Measurements from ENCODE around the gene HOXA9.
A peak's percentile ranks its signal among the peaks of the same experiment; 100 is the strongest.

Gene HOXA9

GRCh38 chr7:27188386-27189294, 23.3 kb upstream of the HOXA9 start:
- H3K36me3 ChIP-seq = no peaks in the 10 kb centered on the region
- no peaks in the 10 kb centered on the region; the same call in 1 of the 2 replicates for H3K9me3 ChIP-seq
- H3K4me1 ChIP-seq = no peaks in the 10 kb centered on the region
- no peak overlapping the region for H3K27ac ChIP-seq
- TF ChIP-seq Cebpa-rat (IDR thresholded peaks at IDR 0.05) = no peak
- no peak overlapping the region for H3K4me3 ChIP-seq
- H3K4me2 ChIP-seq = no peak overlapping the region
- H4K20me1 ChIP-seq = peaks cover 100% of the 10 kb centered on the region
- H3K27me3 ChIP-seq = peaks cover 100% of the 10 kb centered on the region
- H3K9ac ChIP-seq = no peak overlapping the region

- Histone ChIP-seq H3K4me2 (no peak overlapping the region), H3K4me3 (no peak overlapping the region), H3K27ac (no peak overlapping the region), H4K20me1 (peaks cover 100% of the 10 kb centered on the region), H3K27me3 (peaks cover 100% of the 10 kb centered on the region), H3K36me3 (no peaks in the 10 kb centered on the region), H3K9ac (no peak overlapping the region), H3K4me1 (no peaks in the 10 kb centered on the region), H3K9me3 (no peaks in the 10 kb centered on the region; the same call in 1 of the 2 replicates)
- no peak for TF ChIP-seq Cebpa-rat (IDR thresholded peaks at IDR 0.05)
These were observed 22.4 kb upstream of the HOXA9 start for GRCh38 chr7:27187475-27188385.

- peaks cover 100% of the 10 kb centered on the region for H4K20me1 ChIP-seq
- no peak overlapping the region for H3K27ac ChIP-seq
- H3K9ac ChIP-seq = no peak overlapping the region
- H3K27me3 ChIP-seq = peaks cover 100% of the 10 kb centered on the region
- no peak overlapping the region for H3K4me3 ChIP-seq
- H3K36me3 ChIP-seq = no peaks in the 10 kb centered on the region
- H3K4me1 ChIP-seq = no peaks in the 10 kb centered on the region
- H3K4me2 ChIP-seq = no peak overlapping the region
- TF ChIP-seq Cebpa-rat (IDR thresholded peaks at IDR 0.05) = no peak
- H3K9me3 ChIP-seq = no peaks in the 10 kb centered on the region; the same call in 1 of the 2 replicates
These were observed 21.5 kb upstream of the HOXA9 start for GRCh38 chr7:27186668-27187474.

- H3K4me3 ChIP-seq = no peak overlapping the region
- H3K36me3 ChIP-seq = no peaks in the 10 kb centered on the region
- no peak overlapping the region for H3K27ac ChIP-seq
- peaks cover 100% of the 10 kb centered on the region for H3K27me3 ChIP-seq
- H3K9ac ChIP-seq = no peak overlapping the region
- no peaks in the 10 kb centered on the region for H3K4me1 ChIP-seq
- no peak for TF ChIP-seq Cebpa-rat (IDR thresholded peaks at IDR 0.05)
- no peak overlapping the region for H3K4me2 ChIP-seq
- no peaks in the 10 kb centered on the region; the same call in 1 of the 2 replicates for H3K9me3 ChIP-seq
- peaks cover 98% of the 10 kb centered on the region for H4K20me1 ChIP-seq
These were observed 20.7 kb upstream of the HOXA9 start for GRCh38 chr7:27185854-27186667.

DNA sequence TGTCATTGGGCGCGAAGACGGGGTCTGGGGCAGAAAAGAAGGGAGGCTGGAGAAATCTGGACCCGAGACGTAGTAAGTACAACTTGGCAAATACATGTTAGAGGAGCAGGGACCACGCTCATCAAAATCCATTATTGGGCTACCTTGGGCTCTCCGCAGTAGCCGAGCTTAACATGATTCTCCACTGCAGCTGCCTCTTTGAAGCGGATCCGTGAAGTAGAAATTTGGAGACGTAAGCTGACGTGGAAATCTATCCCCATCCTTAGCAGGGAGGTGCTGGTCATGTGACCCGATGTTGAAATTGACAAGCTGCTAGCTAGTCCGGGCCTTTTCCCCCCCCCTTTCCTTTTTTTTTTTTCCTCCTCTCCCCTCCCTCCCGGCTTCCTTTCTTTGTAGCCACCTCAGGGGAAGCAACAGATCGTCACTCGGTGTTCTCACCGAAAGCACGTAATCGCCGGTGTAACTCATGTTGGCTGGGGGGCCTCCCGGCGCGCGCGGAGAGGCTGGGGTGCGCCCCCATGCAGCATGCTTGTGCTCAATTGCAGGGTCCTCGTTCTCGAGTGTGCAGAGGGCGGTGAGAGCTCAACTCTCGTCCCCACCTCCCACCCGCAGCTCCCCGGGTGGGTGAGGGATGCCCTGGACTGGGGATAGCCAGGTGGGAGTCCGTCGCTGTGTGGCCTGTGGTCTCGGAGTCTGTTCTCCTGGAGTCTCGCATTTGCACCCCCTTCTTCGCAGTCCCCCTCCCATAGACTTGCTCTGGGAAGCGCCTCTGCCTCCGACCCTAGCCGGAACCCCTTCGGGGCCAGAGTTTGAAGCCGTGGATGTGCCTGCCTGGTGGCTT, 19.9 kb upstream of the HOXA9 start, which contains the start of gene HOXA11:
Gene HOXA11 (minus strand): TSS at position 220 of the 841 bp plus-strand sequence. CDS start 88 bp downstream, at position 132.
- no peak within 1 kb of the TSS for H3K27ac ChIP-seq
- H3K4me3 ChIP-seq = 0 out of 2 replicates have a peak within 1 kb of the TSS, but pooled peaks have one; percentile 23
- H3K4me2 ChIP-seq = no peak within 1 kb of the TSS
- no peak within 1 kb of the TSS for H3K9ac ChIP-seq
- no peaks in the 10 kb centered on the region for H3K4me1 ChIP-seq
- H3K9me3 ChIP-seq = peaks cover 5% of the 10 kb centered on the region; the same call in 1 of the 2 replicates
- no peak for TF ChIP-seq Cebpa-rat (IDR thresholded peaks at IDR 0.05)
- peaks cover 100% of the 10 kb centered on the region for H3K27me3 ChIP-seq
- no peaks in the 10 kb centered on the region for H3K36me3 ChIP-seq
- H4K20me1 ChIP-seq = peaks cover 98% of the 10 kb centered on the region

GRCh38 chr7:27184337-27185012, 19.1 kb upstream of the HOXA9 start:
- Histone ChIP-seq H3K36me3 (no peaks in the 10 kb centered on the region), H3K27ac (no peak overlapping the region), H4K20me1 (peaks cover 92% of the 10 kb centered on the region), H3K4me2 (no peak overlapping the region), H3K4me3 (0 out of 2 replicates have a peak overlapping the region, but pooled peaks have one; percentile 23), H3K9ac (no peak overlapping the region), H3K27me3 (peaks cover 100% of the 10 kb centered on the region), H3K4me1 (no peaks in the 10 kb centered on the region), H3K9me3 (peaks cover 12% of the 10 kb centered on the region; the same call in 1 of the 2 replicates)
- no peak for TF ChIP-seq Cebpa-rat (IDR thresholded peaks at IDR 0.05)

GRCh38 chr7:27183682-27184336, 18.5 kb upstream of the HOXA9 start:
- H3K27me3 ChIP-seq = peaks cover 100% of the 10 kb centered on the region

More at GRCh38 chr7:27183682-27184336, 18.5 kb upstream of the HOXA9 start:
- Histone ChIP-seq H3K36me3 (no peaks in the 10 kb centered on the region), H4K20me1 (peaks cover 91% of the 10 kb centered on the region), H3K9ac (no peak overlapping the region), H3K4me2 (no peak overlapping the region), H3K27ac (no peak overlapping the region), H3K9me3 (peaks cover 13% of the 10 kb centered on the region; the same call in 1 of the 2 replicates), H3K4me3 (0 out of 2 replicates have a peak overlapping the region, but pooled peaks have one; percentile 23), H3K4me1 (no peaks in the 10 kb centered on the region)
- no peak for TF ChIP-seq Cebpa-rat (IDR thresholded peaks at IDR 0.05)
